Umbilical cord (tissue), 1 donor: ENCODE measurements around the gene ZFP37. TPM values are rescaled to one million over a fixed set of nuclear protein-coding genes. Genes with fewer than 3 reads are reported as not detected.

ENCODE experiments used
- total RNA-seq: library from RNA; depleted of rRNA; stranded (reverse); fragments of >200 nt; gene quantifications from one replicate; pipeline ENCODE4 v1.2.3, GENCODE V29; 2014; ENCODE audit warnings: low replicate concordance; ENCODE audit not compliant: insufficient read depth

Gene ZFP37
- total RNA-seq, 1 donor from 2014 or later, result 7.9 TPM

Other genes starting within 250 kb of the ZFP37 start
- 0.24 TPM for gene SLC46A2, start 165.8 kb downstream of the ZFP37 start, total RNA-seq
- gene ZNF883, start 44.5 kb downstream of the ZFP37 start, total RNA-seq, result 1.7 TPM
- gene SLC31A2, start 94.3 kb upstream of the ZFP37 start, total RNA-seq, result 8.9 TPM
- 17.8 TPM for gene FKBP15, start 164.6 kb upstream of the ZFP37 start, total RNA-seq
- 11.8 TPM for gene SLC31A1, start 164.8 kb upstream of the ZFP37 start, total RNA-seq
- 35.2 TPM for gene CDC26, start 218.8 kb upstream of the ZFP37 start, total RNA-seq
- 26.0 TPM for gene PRPF4, start 218.9 kb upstream of the ZFP37 start, total RNA-seq
- 3.4 TPM for gene RNF183, start 246.7 kb upstream of the ZFP37 start, total RNA-seq